ENCODE measurements around the gene KCNH4. TPM values are rescaled to one million over a fixed set of nuclear protein-coding genes. Genes with fewer than 3 reads are reported as not detected.

The KCNH4 gene
- total and polyA plus RNA-seq, 9 donors = 0.07 to 0.40 (median 0.12) TPM; not detected in 4

DNA sequence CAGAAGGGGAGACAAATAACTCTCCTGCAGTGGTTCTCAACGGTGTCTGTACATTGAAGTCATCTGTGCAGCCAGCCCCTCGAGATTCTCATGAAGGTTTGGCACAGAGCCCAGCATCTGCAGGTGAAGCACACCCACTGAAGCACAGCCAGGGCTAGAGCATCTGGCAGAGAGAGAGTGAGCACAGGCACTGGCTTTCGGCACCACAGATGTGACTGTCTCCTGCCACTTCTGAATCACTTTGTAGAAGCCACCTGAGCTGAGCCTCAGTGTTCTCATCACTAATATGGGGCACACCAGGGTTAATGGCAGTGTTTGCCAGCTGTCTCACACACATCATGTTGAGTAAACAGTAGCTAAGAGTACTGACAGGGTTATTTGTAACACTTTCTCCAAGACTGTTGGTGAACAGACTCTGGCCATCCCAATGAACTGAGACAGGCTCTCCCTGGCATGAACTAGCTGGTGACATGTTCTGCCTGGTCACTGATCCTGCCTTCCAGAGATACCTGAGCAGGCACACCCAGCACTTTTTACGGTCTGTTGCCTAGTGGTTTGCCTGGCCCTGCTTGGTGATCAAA is 47.4 kb downstream of the KCNH4 start:
- Histone ChIP-seq H3K36me3 (no peaks in the 10 kb centered on the region), H3K4me3 (no peak overlapping the region), H3K27me3 (no peaks in the 10 kb centered on the region), H3K27ac (no peak overlapping the region), H3K4me1 (ENCODE audit: insufficient read depth) (peaks cover 12% of the 10 kb centered on the region), H3K9me3 (no peaks in the 10 kb centered on the region)
- DNase-seq = no peak
- intact Hi-C loops (cut with DNase I) = no loop called here
- WGBS, 3 donors = 45 to 58% (median 53%) methylated on average over 4 of the region's 4 CpGs
- TF ChIP-seq EP300 (IDR thresholded peaks at IDR 0.05) (no peak), POLR2A (IDR thresholded peaks at IDR 0.05) (no peak), CTCF (IDR thresholded peaks at IDR 0.05) (no peak)

DNA sequence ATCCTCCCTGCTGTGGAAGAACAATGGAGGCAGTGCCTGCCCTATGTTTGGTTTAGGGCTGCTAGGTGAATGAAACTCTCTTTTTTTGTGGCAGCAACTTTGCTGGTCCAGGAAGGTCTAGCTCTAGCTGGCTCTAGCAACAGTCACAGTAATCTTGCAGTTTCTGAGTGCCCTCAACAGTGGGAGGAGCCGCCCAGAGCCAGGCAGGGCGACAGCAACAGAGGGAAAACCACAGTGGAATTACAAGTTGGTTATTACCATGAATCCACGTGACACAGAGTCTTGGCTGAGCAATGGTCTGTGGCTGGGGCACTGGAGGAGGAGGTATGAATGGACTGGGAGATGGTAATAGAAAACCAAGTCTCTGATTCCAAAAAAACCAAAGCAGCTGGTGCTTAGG is 48.0 kb downstream of the KCNH4 start:
- no peak for DNase-seq
- no peak overlapping the region for H3K27ac ChIP-seq

GRCh38 chr17:42131981-42132432 is 48.9 kb downstream of the KCNH4 start:
- WGBS, 3 donors = 40 to 54% (median 51%) methylated on average over 4 of the region's 4 CpGs
- intact Hi-C loops (cut with DNase I) = no loop called here
- H3K36me3 ChIP-seq = no peaks in the 10 kb centered on the region
- H3K27ac ChIP-seq = no peak overlapping the region
- H3K27me3 ChIP-seq = no peaks in the 10 kb centered on the region
- no peaks in the 10 kb centered on the region for H3K9me3 ChIP-seq
- TF ChIP-seq CTCF (IDR thresholded peaks at IDR 0.05) = no peak
- TF ChIP-seq EP300 (IDR thresholded peaks at IDR 0.05) = no peak
- TF ChIP-seq POLR2A (IDR thresholded peaks at IDR 0.05) = no peak
- peaks cover 12% of the 10 kb centered on the region for H3K4me1 ChIP-seq (ENCODE audit: insufficient read depth)
- no peak for DNase-seq
- H3K4me3 ChIP-seq = no peak overlapping the region

More for the DNA sequence above, 48.0 kb downstream of the KCNH4 start:
- H3K36me3 ChIP-seq = no peaks in the 10 kb centered on the region
- 58 to 72% (median 71%) methylated on average over 3 of the region's 3 CpGs for WGBS, 3 donors
- H3K27me3 ChIP-seq = no peaks in the 10 kb centered on the region
- TF ChIP-seq CTCF (IDR thresholded peaks at IDR 0.05) = no peak
- TF ChIP-seq POLR2A (IDR thresholded peaks at IDR 0.05) = no peak
- no peak for TF ChIP-seq EP300 (IDR thresholded peaks at IDR 0.05)
- H3K4me3 ChIP-seq = no peak overlapping the region
- no peaks in the 10 kb centered on the region for H3K9me3 ChIP-seq
- H3K4me1 ChIP-seq (ENCODE audit: insufficient read depth) = peaks cover 12% of the 10 kb centered on the region
- intact Hi-C loops (cut with DNase I) = no loop called here

- 90 to 94% (median 93%) methylated on average over 4 of the region's 4 CpGs for WGBS, 3 donors
- H3K4me1 ChIP-seq (ENCODE audit: insufficient read depth) = peaks cover 8% of the 10 kb centered on the region
Observed at GRCh38 chr17:42131232-42131631, 49.7 kb downstream of the KCNH4 start.

More at GRCh38 chr17:42131232-42131631, 49.7 kb downstream of the KCNH4 start:
- no peak for TF ChIP-seq EP300 (IDR thresholded peaks at IDR 0.05)
- TF ChIP-seq CTCF (IDR thresholded peaks at IDR 0.05) = no peak
- TF ChIP-seq POLR2A (IDR thresholded peaks at IDR 0.05) = no peak
- intact Hi-C loops (cut with DNase I) = no loop called here
- Histone ChIP-seq H3K9me3 (no peaks in the 10 kb centered on the region), H3K27me3 (no peaks in the 10 kb centered on the region), H3K36me3 (no peaks in the 10 kb centered on the region), H3K4me3 (no peak overlapping the region), H3K27ac (no peak overlapping the region)
- DNase-seq = no peak

All from ovary (tissue), 9 donors.